ENCODE data around the gene STARD3. TPM values are rescaled to one million over a fixed set of nuclear protein-coding genes. Genes with fewer than 3 reads are reported as not detected.
A peak's percentile ranks its signal among the peaks of the same experiment; 100 is the strongest.

STARD3 gene
- total and polyA plus RNA-seq, 2 of the 13 experiments (the other 11 are each of a cell fraction or from before 2014, with no cell fraction given): 34.6 to 100 TPM

DNA sequence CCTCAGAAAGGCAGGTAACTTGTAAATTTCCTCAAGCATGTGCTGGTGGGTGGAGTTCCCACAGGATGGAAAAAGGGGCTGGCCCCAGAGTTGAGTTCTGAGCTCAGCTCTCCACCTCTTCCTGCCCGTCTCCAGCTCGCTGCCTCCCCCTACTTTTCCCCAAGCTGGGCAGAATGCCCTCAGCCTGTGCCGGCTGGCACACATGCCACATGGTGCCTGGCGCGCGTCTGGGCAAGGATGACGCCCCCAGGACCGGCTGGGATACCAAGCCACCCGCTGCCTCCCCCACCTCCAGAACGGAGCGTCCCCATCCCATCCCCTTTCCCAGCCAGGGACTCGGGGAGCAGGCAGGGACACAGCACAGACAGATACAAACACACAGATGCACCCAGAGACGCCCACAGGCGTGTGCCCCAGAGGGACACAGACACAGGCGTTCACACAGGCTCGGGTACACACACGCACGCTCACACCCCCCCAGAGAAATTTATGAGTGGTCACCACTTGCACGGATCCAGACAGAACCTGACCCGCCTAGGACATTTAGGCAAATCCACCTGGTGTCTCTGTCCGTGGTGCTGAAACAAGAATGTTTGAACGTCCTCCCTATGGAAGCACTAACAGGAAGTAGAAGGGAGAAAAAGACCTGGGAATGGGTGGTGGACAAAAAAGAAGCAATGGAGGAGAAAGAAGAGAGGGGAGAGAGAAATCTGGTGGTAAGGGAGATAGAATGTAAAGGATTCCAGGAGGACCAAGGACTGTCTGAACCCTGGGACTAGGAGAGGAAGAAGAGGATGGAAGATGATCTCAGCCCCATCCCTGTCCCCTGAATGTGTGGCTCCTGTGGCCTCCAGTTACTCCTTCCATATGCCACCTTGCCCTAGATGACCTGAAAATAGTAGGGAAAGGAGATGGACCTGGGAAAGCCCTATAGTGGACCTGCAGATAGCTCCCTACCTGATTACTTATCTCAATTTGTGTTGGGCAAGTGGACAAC, 44.7 kb upstream of the STARD3 start (continued):
- TF ChIP-seq HNRNPLL (IDR thresholded peaks at IDR 0.05; ENCODE audit: low read depth, low read length, poor library complexity, severe bottlenecking) (peak; percentile 26), ZNF883 (CRISPR knock-in tag; IDR thresholded peaks at IDR 0.05; ENCODE audit: not compliant biosample characterization) (peak; percentile 60), TRAFD1 (CRISPR knock-in tag; IDR thresholded peaks at IDR 0.05; ENCODE audit: borderline replicate concordance) (no peak), THAP11 (CRISPR knock-in tag; IDR thresholded peaks at IDR 0.05) (peak; percentile 43; the same call in 1 of the 2 replicates), MED13 (CRISPR knock-in tag; IDR thresholded peaks at IDR 0.05) (no peak), NFE2L1 (CRISPR knock-in tag; IDR thresholded peaks at IDR 0.05; ENCODE audit: borderline replicate concordance) (no peak), ZNF761 (CRISPR knock-in tag; conservative IDR thresholded peaks at IDR 0.05) (no peak), RFXANK (CRISPR knock-in tag; IDR thresholded peaks at IDR 0.05) (no peak), ZNF350 (CRISPR knock-in tag; IDR thresholded peaks at IDR 0.05; ENCODE audit: borderline replicate concordance, low read depth) (no peak), ZBTB49 (CRISPR knock-in tag; IDR thresholded peaks at IDR 0.05; ENCODE audit: borderline replicate concordance) (peak; percentile 63; the same call in 1 of the 2 replicates), FOSL1 (CRISPR knock-in tag; IDR thresholded peaks at IDR 0.05; ENCODE audit: borderline replicate concordance) (no peak), PPARG (CRISPR knock-in tag; conservative IDR thresholded peaks at IDR 0.05) (0 out of 2 replicates have a peak, but pooled peaks have one; percentile 49), JUNB (CRISPR knock-in tag; IDR thresholded peaks at IDR 0.05; ENCODE audit: borderline replicate concordance) (peak; percentile 73; the same call in 1 of the 2 replicates), RFXAP (CRISPR knock-in tag; IDR thresholded peaks at IDR 0.05; ENCODE audit: borderline replicate concordance) (peak; percentile 33; the same call in 1 of the 2 replicates), REL (CRISPR knock-in tag; conservative IDR thresholded peaks at IDR 0.05) (0 out of 2 replicates have a peak, but pooled peaks have one; percentile 36)
- TF ChIP-seq, protein P1, sequence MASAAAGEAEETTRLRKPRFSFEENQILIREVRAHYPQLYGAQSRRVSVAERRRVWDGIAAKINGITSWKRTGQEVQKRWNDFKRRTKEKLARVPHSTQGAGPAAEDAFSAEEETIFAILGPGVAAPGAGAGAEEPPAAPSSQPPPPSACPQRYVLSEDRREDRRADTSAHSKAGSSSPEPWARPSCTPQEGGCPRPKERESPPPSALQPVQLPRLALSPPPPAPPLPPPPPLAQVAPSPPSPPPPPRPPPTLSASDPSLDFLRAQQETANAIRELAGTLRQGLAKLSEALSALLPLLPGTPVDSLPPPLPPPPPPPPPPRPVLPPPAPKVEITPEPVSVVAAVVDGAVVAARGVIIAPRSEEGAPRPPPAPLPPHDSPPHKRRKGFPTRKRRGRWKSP (CRISPR knock-in tag; IDR thresholded peaks at IDR 0.05): no peak
- TF ChIP-seq, protein P2, sequence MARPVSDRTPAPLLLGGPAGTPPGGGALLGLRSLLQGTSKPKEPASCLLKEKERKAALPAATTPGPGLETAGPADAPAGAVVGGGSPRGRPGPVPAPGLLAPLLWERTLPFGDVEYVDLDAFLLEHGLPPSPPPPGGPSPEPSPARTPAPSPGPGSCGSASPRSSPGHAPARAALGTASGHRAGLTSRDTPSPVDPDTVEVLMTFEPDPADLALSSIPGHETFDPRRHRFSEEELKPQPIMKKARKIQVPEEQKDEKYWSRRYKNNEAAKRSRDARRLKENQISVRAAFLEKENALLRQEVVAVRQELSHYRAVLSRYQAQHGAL (CRISPR knock-in tag; IDR thresholded peaks at IDR 0.05; ENCODE audit: not compliant biosample characterization): peak; percentile 55
- TF ChIP-seq, protein P3, sequence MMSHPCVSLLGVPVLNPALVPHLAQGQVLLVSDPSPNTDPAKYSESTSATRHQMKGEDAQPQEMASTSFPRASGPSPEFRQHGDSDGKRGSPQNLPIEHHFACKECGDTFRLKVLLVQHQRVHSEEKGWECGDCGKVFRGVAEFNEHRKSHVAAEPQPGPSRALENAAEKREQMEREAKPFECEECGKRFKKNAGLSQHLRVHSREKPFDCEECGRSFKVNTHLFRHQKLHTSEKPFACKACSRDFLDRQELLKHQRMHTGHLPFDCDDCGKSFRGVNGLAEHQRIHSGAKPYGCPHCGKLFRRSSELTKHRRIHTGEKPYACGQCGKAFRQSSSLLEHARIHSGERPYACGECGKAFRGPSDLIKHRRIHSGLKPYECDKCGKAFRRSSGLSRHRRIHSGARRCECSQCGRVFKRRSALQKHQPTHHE (CRISPR knock-in tag; IDR thresholded peaks at IDR 0.05; ENCODE audit: borderline replicate concordance): no peak
- TF ChIP-seq, protein P4, sequence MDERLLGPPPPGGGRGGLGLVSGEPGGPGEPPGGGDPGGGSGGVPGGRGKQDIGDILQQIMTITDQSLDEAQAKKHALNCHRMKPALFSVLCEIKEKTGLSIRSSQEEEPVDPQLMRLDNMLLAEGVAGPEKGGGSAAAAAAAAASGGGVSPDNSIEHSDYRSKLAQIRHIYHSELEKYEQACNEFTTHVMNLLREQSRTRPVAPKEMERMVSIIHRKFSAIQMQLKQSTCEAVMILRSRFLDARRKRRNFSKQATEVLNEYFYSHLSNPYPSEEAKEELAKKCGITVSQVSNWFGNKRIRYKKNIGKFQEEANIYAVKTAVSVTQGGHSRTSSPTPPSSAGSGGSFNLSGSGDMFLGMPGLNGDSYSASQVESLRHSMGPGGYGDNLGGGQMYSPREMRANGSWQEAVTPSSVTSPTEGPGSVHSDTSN (CRISPR knock-in tag; IDR thresholded peaks at IDR 0.05): no peak

All from HepG2 (cell line).